Measurements from ENCODE around the gene PPP1R9B. TPM values are rescaled to one million over a fixed set of nuclear protein-coding genes. Genes with fewer than 3 reads are reported as not detected.

Gene PPP1R9B
- total RNA-seq, 1 experiment from 2014 or later, result 59.6 TPM

DNA sequence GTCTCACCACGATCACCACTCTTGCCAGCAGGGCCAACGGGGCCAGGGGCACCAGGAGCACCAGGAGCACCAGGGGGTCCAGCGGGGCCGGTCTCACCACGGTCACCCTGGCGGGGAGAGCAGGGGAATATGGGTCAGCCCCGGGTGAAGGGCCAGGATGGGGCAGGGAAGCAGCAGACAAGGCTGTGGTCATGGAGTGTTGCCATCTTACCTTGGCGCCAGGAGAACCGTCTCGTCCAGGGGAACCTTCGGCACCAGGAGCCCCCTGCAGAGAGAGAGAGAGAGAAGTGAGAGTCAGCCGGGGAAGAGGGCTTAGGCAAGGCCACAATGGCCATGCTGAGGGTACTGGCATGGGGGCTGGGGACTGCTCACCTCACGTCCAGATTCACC, 38.0 kb upstream of the PPP1R9B start:
- in situ Hi-C loops (cut with HindIII; ENCODE audit: low sequenced_read_pairs), result no loop called here
- DNase-seq (ENCODE audit: low spot score), result no peak

- DNase-seq (ENCODE audit: low spot score), result no peak
- in situ Hi-C loops (cut with HindIII; ENCODE audit: low sequenced_read_pairs), result no loop called here
Observed at GRCh38 chr17:50187751-50188530, 37.5 kb upstream of the PPP1R9B start.

DNA sequence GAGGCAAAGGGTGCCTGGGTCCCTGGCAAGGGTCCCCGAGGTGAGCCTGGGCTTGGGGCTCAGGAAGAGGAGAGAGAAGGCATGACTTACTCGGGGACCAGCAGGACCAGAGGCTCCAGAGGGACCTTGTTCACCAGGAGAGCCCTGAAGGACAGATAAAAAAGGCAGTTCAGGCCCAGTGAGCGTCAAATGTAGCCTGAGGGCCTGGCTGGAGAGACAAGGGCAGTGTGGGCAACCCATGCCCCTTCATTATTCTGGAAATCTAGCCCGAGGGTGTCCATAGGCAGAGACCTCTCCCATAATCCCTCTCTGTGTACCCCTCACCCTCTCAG, 36.9 kb upstream of the PPP1R9B start:
- in situ Hi-C loops (cut with HindIII; ENCODE audit: low sequenced_read_pairs), result no loop called here
- DNase-seq (ENCODE audit: low spot score), result no peak

DNA sequence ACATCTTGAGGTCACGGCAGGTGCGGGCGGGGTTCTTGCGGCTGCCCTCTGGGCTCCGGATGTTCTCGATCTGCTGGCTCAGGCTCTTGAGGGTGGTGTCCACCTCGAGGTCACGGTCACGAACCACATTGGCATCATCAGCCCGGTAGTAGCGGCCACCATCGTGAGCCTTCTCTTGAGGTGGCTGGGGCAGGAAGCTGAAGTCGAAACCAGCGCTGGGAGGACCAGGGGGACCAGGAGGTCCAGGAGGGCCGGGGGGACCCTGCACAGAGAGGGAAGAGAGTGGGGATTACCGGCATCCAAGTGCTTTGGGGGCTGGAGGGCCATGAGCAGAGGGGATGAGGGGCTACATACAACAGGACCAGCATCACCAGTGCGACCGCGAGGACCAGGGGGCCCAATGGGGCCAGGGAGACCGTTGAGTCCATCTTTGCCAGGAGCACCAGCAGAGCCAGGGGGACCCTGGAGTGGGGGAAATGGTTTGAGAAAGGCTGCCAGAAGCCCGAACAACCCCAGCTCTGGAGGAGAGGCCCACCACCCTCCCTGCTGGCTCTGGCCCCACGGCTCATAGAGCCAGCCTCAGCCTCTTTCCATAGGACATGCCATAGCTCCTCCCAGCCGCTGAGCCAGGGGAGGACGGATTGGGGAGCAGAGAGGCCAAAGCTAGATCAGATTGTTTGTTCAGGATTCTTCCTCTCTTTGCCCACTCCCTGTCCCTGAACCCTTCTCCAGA, 36.4 kb upstream of the PPP1R9B start:
- DNase-seq (ENCODE audit: low spot score), result no peak
- in situ Hi-C loops (cut with HindIII; ENCODE audit: low sequenced_read_pairs), result no loop called here

DNA sequence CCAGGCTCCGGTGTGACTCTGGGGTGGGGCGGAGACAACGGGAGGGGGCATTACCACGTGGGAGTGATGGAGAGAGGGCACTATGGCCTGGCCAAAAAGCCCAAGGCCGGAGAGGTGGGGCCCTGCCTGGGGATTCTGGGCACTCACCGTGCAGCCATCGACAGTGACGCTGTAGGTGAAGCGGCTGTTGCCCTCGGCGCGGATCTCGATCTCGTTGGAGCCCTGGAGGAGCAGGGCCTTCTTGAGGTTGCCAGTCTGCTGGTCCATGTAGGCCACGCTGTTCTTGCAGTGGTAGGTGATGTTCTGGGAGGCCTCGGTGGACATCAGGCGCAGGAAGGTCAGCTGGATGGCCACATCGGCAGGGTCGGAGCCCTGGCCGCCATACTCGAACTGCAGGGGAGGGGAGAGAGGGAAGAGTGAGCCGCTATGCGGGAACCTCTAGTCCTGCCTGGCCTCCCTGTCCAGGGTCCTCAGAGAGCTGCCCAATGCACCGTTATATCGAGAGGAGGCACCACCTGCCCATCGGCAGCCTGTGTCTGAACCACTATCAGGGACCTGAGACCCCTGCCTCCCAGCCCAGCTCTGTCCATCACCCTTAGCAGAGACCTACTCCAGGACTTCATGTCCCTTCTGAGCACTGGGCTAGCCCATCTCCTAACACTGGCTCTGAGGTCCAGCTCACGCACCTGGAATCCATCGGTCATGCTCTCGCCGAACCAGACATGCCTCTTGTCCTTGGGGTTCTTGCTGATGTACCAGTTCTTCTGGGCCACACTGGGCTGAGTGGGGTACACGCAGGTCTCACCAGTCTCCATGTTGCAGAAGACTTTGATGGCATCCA, 35.4 kb upstream of the PPP1R9B start:
- no peak for DNase-seq (ENCODE audit: low spot score)
- in situ Hi-C loops (cut with HindIII; ENCODE audit: low sequenced_read_pairs), result no loop called here

DNA sequence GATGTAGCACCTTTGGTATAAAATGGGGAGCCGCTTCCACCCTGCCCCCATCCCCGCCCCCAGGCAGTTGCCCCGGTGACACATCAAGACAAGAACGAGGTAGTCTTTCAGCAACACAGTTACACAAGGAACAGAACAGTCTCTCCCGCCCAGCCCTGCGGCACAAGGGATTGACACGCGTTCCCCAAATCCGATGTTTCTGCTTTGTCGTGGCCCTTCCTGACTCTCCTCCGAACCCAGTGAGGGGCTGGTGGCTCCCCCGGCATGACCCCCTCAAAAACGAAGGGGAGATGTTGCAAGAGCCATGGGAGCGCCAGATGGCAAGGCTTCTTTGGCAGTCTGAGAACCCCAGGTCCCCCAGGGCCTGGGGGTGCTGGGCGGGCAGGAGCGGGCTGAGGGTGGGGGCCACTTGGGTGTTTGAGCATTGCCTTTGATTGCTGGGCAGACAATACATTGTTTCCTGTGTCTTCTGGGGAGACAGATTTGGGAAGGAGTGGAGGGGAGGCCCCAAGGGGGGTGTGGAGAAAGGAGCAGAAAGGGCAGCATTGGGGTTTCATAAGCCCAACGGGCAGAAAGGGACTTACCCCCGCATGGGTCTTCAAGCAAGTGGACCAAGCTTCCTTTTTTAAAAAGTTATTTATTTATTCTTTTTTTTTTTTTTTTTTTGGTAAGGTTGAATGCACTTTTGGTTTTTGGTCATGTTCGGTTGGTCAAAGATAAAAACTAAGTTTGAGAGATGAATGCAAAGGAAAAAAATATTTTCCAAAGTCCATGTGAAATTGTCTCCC, 34.3 kb upstream of the PPP1R9B start:
- in situ Hi-C loops (cut with HindIII; ENCODE audit: low sequenced_read_pairs), result no loop called here

DNA sequence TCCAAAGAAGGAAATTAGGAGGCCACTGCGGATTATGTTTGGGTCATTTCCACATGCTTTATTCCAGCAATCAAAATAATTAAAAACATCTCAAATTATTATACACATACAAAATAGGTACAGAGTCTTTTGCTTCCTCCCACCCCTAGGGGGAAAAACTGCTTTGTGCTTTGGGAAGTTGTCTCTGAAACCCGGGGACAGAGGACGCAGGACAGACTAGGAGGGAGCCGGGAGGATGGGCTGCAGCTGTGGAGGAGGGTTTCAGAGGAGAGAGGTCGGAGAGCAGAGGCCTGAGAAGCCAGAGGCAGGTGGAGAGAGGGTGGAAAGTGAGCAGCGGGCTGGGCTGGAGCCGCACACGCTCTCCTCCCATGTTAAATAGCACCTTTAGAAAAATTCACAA, 33.6 kb upstream of the PPP1R9B start:
- in situ Hi-C loops (cut with HindIII; ENCODE audit: low sequenced_read_pairs), result no loop called here
- DNase-seq (ENCODE audit: low spot score), result no peak

More for the DNA sequence above, 34.3 kb upstream of the PPP1R9B start:
- no peak for DNase-seq (ENCODE audit: low spot score)

DNA sequence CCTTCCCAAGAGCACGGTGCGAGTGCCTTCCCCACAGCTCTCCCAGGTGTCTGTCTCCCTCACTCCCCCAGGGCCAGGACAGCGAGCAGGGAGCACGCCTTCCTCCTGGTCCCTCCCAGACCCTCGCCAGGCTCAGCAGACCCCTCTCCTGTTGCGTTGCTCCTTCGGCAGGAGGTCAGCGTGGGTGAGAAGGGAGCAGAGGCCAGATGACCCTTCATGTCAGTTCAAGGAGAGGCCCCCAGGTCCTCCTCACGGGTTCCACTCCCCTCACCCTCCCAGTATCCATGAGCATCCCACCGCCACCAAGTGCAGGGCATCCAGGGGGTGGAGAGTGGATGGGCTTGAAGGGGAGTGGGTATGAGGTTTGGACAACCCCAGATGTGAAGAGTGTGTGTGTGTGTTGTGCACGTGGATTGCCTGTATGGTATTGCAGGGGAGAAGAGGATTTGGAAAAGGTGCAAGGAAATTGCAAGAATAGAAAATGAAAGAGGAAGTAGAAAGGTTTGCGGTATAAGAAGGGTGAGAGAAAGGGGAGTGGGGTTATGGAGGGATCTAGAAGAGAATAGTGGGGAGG, 33.0 kb upstream of the PPP1R9B start:
- DNase-seq (ENCODE audit: low spot score), result no peak
- in situ Hi-C loops (cut with HindIII; ENCODE audit: low sequenced_read_pairs), result no loop called here

DNA sequence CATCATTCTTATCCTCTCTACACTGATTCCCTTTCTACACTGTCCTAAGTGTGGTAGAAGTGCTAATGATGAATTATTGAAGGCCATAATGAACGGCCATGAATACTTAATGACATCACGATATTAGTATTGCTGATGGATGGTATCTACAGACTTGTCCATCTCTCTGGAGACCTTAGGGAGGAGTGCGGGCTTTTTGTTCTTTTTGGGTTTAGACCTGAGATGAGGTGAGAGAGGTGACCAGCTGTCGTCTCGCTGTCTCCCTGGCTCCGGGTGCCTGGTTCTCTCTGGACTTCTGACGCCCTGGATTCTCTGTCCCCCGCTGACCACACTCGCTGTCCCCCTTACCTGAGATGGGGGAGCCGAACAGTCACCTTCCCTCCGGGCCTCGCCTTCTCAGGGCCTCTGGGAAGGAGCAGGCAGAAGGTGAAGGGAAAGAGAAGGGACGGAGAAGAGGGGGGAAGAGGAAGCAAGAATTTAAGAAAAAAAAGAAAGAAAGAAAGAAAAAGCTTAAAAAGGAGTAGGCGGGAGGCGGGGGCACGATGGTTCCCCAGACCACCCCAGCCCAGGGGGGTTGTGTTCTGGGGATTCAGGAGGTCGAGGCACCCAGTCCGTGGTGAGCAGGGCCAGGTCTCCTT, 32.4 kb upstream of the PPP1R9B start:
- no peak for DNase-seq (ENCODE audit: low spot score)
- in situ Hi-C loops (cut with HindIII; ENCODE audit: low sequenced_read_pairs), result no loop called here

DNA sequence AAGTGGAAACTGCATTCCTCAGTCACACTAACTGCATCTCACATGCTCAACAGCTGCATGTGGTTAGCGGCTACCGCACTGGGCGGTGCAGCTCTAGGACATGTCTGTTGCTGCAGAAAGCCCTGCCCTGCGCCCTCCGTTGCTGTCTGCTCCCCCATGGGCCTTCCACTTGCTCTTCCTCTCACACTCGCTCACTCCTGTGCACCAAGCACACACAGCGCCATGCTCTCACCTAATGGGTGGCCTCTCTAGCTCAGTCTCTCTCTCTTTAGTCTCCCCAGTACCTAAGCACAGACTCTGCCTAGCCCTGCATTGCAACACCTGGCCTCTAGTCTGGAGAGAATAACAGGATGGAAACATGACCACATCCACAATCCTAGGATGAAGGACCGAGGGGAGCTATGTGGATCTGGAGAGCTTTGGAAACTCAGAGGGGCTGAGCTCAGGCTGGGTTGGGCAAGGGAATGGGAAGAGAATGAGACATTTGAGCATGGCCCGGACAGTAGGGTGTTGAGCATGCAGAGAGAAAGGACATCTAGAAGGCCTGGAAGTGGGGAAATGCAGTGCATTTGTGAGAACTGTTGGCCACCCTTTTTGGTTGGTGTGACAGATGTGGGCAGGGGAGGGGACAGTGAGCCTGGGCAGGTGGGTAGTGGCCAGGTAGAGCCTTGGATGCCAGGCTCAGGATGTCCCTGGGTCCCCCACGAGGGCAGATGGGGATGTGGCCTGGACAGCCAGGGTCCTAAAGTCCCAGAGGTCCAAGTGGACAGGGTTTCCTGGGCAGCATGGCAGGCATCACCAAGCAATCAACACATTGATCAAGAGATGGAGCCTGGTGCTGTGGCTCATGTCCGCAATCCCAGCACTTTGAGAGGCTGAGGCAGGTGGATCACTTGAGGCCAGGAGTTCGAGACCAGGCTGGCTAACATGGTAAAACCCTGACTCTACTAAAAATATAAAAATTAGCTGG, 31.4 kb upstream of the PPP1R9B start:
- DNase-seq (ENCODE audit: low spot score), result no peak
- in situ Hi-C loops (cut with HindIII; ENCODE audit: low sequenced_read_pairs), result no loop called here

DNA sequence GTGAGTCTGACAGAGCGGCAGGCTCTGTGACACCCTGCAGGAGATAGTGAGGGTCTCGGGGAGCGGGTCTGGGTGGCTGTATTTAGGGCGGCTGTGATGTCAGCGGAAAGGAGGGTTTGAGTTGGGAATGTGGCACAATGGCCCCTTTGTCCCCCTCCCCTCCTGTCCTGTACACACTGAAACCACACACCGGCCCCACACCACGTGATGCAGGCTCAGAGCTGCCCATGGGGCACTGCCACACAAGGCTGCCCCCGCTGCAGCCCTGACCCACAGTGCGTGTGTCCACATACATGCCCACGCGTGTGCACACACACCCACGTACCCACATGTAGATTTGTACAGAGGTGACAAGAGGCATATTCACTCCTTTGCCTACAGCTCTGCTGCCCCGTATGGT, 30.7 kb upstream of the PPP1R9B start:
- in situ Hi-C loops (cut with HindIII; ENCODE audit: low sequenced_read_pairs), result no loop called here
- DNase-seq (ENCODE audit: low spot score), result no peak

- DNase-seq (ENCODE audit: low spot score), result no peak
- in situ Hi-C loops (cut with HindIII; ENCODE audit: low sequenced_read_pairs), result no loop called here
Observed at GRCh38 chr17:50180620-50181019, 30.1 kb upstream of the PPP1R9B start.

- no peak for DNase-seq (ENCODE audit: low spot score)
- in situ Hi-C loops (cut with HindIII; ENCODE audit: low sequenced_read_pairs), result no loop called here
Observed at GRCh38 chr17:50180111-50180510, 29.6 kb upstream of the PPP1R9B start.

- in situ Hi-C loops (cut with HindIII; ENCODE audit: low sequenced_read_pairs), result no loop called here
- DNase-seq (ENCODE audit: low spot score), result peak; percentile 59
Observed at GRCh38 chr17:50177983-50178834, 27.7 kb upstream of the PPP1R9B start.

DNA sequence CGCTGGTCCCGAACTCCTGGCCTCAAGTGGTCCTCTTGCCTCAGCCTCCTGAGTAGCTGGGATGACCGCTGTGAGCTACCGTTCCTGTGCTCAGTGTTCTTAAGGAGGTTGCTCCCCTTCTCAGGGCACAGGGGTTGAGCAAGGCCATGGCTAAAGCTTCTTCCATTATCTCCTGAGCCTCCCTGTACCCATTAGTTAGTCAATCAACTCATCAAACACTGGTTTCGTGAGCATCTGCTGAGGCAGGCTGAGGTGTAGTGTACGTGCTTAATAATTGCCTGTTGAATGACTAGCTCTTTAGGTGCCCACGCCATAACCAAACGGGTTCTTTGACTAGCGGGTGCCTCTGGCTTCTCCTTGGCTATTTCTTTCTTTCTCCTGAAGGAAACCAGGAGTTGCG, 27.0 kb upstream of the PPP1R9B start:
- in situ Hi-C loops (cut with HindIII; ENCODE audit: low sequenced_read_pairs), result no loop called here
- DNase-seq (ENCODE audit: low spot score), result no peak

- no peak for DNase-seq (ENCODE audit: low spot score)
- in situ Hi-C loops (cut with HindIII; ENCODE audit: low sequenced_read_pairs), result no loop called here
Observed at GRCh38 chr17:50176559-50177357, 26.3 kb upstream of the PPP1R9B start.
